Activated T-cell treated with anti-CD3 and anti-CD28 coated beads, Interleukin-2, amount 50 U/mL, for 72 hours (primary cell): ENCODE measurements around the gene SYT12. TPM values are rescaled to one million over a fixed set of nuclear protein-coding genes. Genes with fewer than 3 reads are reported as not detected.

Experiments
- ATAC-seq, 2 donors: fragments of 150-1000 bp; cut with Tn5 transposase; replicated peaks in 1 of 2; 2 replicates each; pipeline ENCODE4 v1.10.0; 2021; ENCODE audit warnings: moderate library complexity in 2 of 2, mild to moderate bottlenecking in 1 of 2
- DNase-seq, 2 donors: peaks; one replicate each; pipeline ENCODE4 v3.0.0; 2021 to 2022; ENCODE audit warnings: mixed read lengths in 1 of 2
- H3K27ac Mint-ChIP-seq: one replicate; pipeline ENCODE4 v1.8.0; 2022; ENCODE audit warnings: mild to moderate bottlenecking, moderate library complexity, mixed read lengths
- H3K27me3 Mint-ChIP-seq: one replicate; pipeline ENCODE4 v1.8.0; 2022; ENCODE audit warnings: low read depth, mixed read lengths
- H3K36me3 Mint-ChIP-seq, 2 donors: one replicate each; pipeline ENCODE4 v1.8.0; 2022; ENCODE audit warnings: mixed read lengths in 2 of 2, mild to moderate bottlenecking in 1 of 2; ENCODE audit not compliant: insufficient read depth in 2 of 2
- H3K4me1 Mint-ChIP-seq: one replicate; pipeline ENCODE4 v1.8.0; 2022; ENCODE audit warnings: low read depth, mixed read lengths
- H3K4me3 Mint-ChIP-seq, 2 donors: one replicate each; pipeline ENCODE4 v1.8.0; 2022; ENCODE audit warnings: mild to moderate bottlenecking in 2 of 2, mixed read lengths in 2 of 2, moderate library complexity in 2 of 2
- H3K9me3 Mint-ChIP-seq, 2 donors: one replicate each; pipeline ENCODE4 v1.8.0; 2022; ENCODE audit warnings: mixed read lengths in 2 of 2
- total RNA-seq, 2 donors: library from RNA; stranded (reverse); gene quantifications; one replicate each; pipeline ENCODE4 v1.2.3, GENCODE V29; 2022

Gene SYT12
- total RNA-seq, 2 donors from 2014 or later, result not detected

- ATAC-seq, result no peak
- peaks cover 20% of the 10 kb centered on the region for H3K4me1 Mint-ChIP-seq
- no peak for DNase-seq
- H3K9me3 Mint-ChIP-seq, result no peaks in the 10 kb centered on the region
- no peak overlapping the region for H3K27ac Mint-ChIP-seq
- no peaks in the 10 kb centered on the region for H3K36me3 Mint-ChIP-seq
- H3K4me3 Mint-ChIP-seq, result no peak overlapping the region
- no peaks in the 10 kb centered on the region for H3K27me3 Mint-ChIP-seq
These were observed 35.6 kb downstream of the SYT12 start for GRCh38 chr11:67058506-67058905.

- H3K4me3 Mint-ChIP-seq, result no peak overlapping the region
- H3K27ac Mint-ChIP-seq, result no peak overlapping the region
- no peak for DNase-seq
- H3K27me3 Mint-ChIP-seq, result no peaks in the 10 kb centered on the region
- H3K36me3 Mint-ChIP-seq, result no peaks in the 10 kb centered on the region
- H3K9me3 Mint-ChIP-seq, result no peaks in the 10 kb centered on the region
- peaks cover 15% of the 10 kb centered on the region for H3K4me1 Mint-ChIP-seq
- no peak for ATAC-seq
These were observed 36.7 kb downstream of the SYT12 start for GRCh38 chr11:67059671-67060070.

- ATAC-seq (no peak), DNase-seq (no peak)
- Mint-ChIP-seq H3K4me3 (no peak overlapping the region), H3K27ac (no peak overlapping the region), H3K4me1 (peaks cover 14% of the 10 kb centered on the region), H3K27me3 (no peaks in the 10 kb centered on the region), H3K36me3 (no peaks in the 10 kb centered on the region), H3K9me3 (no peaks in the 10 kb centered on the region)
These were observed 37.2 kb downstream of the SYT12 start for GRCh38 chr11:67060111-67060522.

- no peaks in the 10 kb centered on the region for H3K36me3 Mint-ChIP-seq
- H3K4me3 Mint-ChIP-seq, result no peak overlapping the region
- H3K4me1 Mint-ChIP-seq, result no peaks in the 10 kb centered on the region
- DNase-seq (no peak), ATAC-seq (no peak)
- H3K9me3 Mint-ChIP-seq, result no peaks in the 10 kb centered on the region
- H3K27ac Mint-ChIP-seq, result no peak overlapping the region
- no peaks in the 10 kb centered on the region for H3K27me3 Mint-ChIP-seq
These were observed 39.8 kb downstream of the SYT12 start for GRCh38 chr11:67062526-67063373.

- Mint-ChIP-seq H3K36me3 (no peaks in the 10 kb centered on the region), H3K4me3 (no peak overlapping the region), H3K9me3 (no peaks in the 10 kb centered on the region), H3K4me1 (no peaks in the 10 kb centered on the region), H3K27ac (no peak overlapping the region), H3K27me3 (peaks cover 7% of the 10 kb centered on the region)
- no peak for ATAC-seq
- no peak for DNase-seq
These were observed 43.4 kb downstream of the SYT12 start for GRCh38 chr11:67066333-67066709.

GRCh38 chr11:67071420-67072284 is 48.7 kb downstream of the SYT12 start:
- DNase-seq, result peak; percentile 82 to 86
- peaks cover 15% of the 10 kb centered on the region for H3K27me3 Mint-ChIP-seq
- H3K4me1 Mint-ChIP-seq, result peaks cover 6% of the 10 kb centered on the region
- H3K36me3 Mint-ChIP-seq, result no peaks in the 10 kb centered on the region
- ATAC-seq, result peak; percentile 95 to 96
- no peak overlapping the region for H3K27ac Mint-ChIP-seq
- H3K9me3 Mint-ChIP-seq, result no peaks in the 10 kb centered on the region
- H3K4me3 Mint-ChIP-seq, result peak overlapping the region; percentile 65 to 78

- DNase-seq (no peak), ATAC-seq (no peak)
- H3K27ac Mint-ChIP-seq, result no peak overlapping the region
- H3K9me3 Mint-ChIP-seq, result no peaks in the 10 kb centered on the region
- H3K36me3 Mint-ChIP-seq, result no peaks in the 10 kb centered on the region
- H3K27me3 Mint-ChIP-seq, result peaks cover 20% of the 10 kb centered on the region
- H3K4me1 Mint-ChIP-seq, result peaks cover 6% of the 10 kb centered on the region
- H3K4me3 Mint-ChIP-seq, result no peak overlapping the region
These were observed 49.4 kb downstream of the SYT12 start for GRCh38 chr11:67072295-67072694.

- Mint-ChIP-seq H3K4me3 (no peak overlapping the region), H3K9me3 (no peaks in the 10 kb centered on the region), H3K27me3 (peaks cover 20% of the 10 kb centered on the region), H3K4me1 (peaks cover 12% of the 10 kb centered on the region), H3K27ac (no peak overlapping the region), H3K36me3 (no peaks in the 10 kb centered on the region)
- no peak for DNase-seq
- no peak for ATAC-seq
These were observed 51.0 kb downstream of the SYT12 start for GRCh38 chr11:67073908-67074307.

- Mint-ChIP-seq H3K27me3 (peaks cover 13% of the 10 kb centered on the region), H3K4me1 (peaks cover 18% of the 10 kb centered on the region), H3K27ac (no peak overlapping the region), H3K9me3 (no peaks in the 10 kb centered on the region), H3K4me3 (no peak overlapping the region), H3K36me3 (no peaks in the 10 kb centered on the region)
- DNase-seq (no peak), ATAC-seq (no peak)
These were observed 53.3 kb downstream of the SYT12 start for GRCh38 chr11:67076202-67076601.

GRCh38 chr11:67079065-67079705 is 56.3 kb downstream of the SYT12 start:
- Mint-ChIP-seq H3K27me3 (peaks cover 28% of the 10 kb centered on the region), H3K4me1 (peaks cover 23% of the 10 kb centered on the region), H3K9me3 (no peaks in the 10 kb centered on the region), H3K4me3 (peak overlapping the region; percentile 10 to 32), H3K27ac (no peak overlapping the region), H3K36me3 (no peaks in the 10 kb centered on the region)
- DNase-seq (no peak), ATAC-seq (peak; percentile 44 to 61)

GRCh38 chr11:67082071-67082791 is 59.3 kb downstream of the SYT12 start:
- peaks cover 23% of the 10 kb centered on the region for H3K4me1 Mint-ChIP-seq
- no peaks in the 10 kb centered on the region for H3K9me3 Mint-ChIP-seq
- no peak overlapping the region for H3K27ac Mint-ChIP-seq
- ATAC-seq, result peak in 1 of 2 donors; percentile 28
- peaks cover 15% of the 10 kb centered on the region for H3K27me3 Mint-ChIP-seq
- no peak for DNase-seq
- peak overlapping the region; percentile 73 for H3K4me3 Mint-ChIP-seq
- H3K36me3 Mint-ChIP-seq, result no peaks in the 10 kb centered on the region

GRCh38 chr11:67083786-67084366 is 60.9 kb downstream of the SYT12 start:
- DNase-seq (no peak), ATAC-seq (no peak)
- Mint-ChIP-seq H3K27ac (no peak overlapping the region), H3K9me3 (no peaks in the 10 kb centered on the region), H3K4me3 (no peak overlapping the region), H3K36me3 (no peaks in the 10 kb centered on the region), H3K27me3 (peaks cover 15% of the 10 kb centered on the region), H3K4me1 (peaks cover 17% of the 10 kb centered on the region)
